GM20431 (cell line): ENCODE measurements around the gene SLC22A1.
"Not testable (repeated sequence)": the region's sequence is repeated elsewhere in the genome, so short reads cannot be mapped to it uniquely, and the experiment has no call there.

Experiments
- in situ Hi-C: fragments of 300-500 bp; cut with MseI, MboI; formaldehyde crosslinking; loops from one replicate; pipeline ENCODE4 v1.15.0; 2020; ENCODE audit warnings: low sequenced_read_pairs; ENCODE audit not compliant: unreplicated experiment

The SLC22A1 gene

GRCh38 chr6:160162030-160162566, 40.5 kb downstream of the SLC22A1 start:
- in situ Hi-C loops, result no loop called here

DNA sequence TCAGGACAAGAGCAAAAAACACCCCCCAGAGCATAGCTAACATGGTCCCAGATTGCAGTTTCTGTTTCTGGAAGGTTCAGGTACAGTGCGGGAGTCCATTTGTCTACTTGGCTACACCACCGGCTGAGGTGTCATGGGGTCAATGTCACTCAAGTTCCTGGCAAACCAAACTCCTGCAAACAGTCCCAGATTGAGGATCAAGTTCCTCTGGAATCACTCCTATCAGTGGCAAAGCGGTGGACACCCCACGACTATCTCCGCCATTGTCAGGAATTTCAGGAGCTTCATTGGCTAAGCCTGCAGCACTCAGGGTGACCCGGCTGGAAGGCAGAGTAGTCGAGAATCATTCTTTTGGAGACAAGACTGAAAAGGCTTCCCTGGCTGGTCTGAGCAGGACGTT, 41.8 kb downstream of the SLC22A1 start:
- in situ Hi-C loops, result no loop called here

DNA sequence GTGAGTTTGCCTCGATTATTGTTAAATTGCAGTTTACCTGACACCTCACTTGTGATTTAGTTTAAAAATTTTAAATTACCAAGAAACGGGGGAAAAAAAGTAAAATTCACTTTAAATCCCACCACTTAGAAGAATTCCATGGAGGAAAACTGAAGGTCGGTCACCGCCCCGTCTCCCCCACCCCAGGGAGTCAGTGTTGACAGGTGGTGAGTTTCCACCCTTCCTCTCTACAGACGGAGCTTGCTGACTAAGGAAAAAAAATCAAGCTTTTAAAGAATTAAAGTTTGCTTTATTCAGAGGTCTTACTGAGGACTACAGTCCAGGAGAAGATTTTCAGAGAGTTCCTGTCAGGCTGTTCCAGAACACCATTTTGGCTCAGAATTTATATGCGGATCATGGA, 42.3 kb downstream of the SLC22A1 start:
- in situ Hi-C loops, result no loop called here

DNA sequence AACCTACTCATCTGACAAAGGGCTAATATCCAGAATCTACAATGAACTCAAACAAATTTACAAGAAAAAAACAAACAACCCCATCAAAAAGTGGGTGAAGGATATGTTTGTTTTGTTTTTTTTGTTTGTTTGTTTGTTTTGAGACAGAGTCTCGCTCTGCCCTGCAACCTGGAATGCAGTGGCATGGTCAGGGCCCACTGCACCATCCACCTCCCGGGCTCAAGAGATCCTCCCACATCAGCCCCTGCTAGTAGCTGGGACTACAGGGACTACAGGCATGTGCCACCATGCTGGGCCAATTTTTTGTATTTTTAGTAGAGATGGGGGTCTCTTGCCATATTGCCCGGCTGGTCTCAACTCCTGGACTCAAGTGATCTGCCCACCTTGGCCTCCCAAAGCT, 44.3 kb downstream of the SLC22A1 start:
- in situ Hi-C loops, result not testable (repeated sequence)

DNA sequence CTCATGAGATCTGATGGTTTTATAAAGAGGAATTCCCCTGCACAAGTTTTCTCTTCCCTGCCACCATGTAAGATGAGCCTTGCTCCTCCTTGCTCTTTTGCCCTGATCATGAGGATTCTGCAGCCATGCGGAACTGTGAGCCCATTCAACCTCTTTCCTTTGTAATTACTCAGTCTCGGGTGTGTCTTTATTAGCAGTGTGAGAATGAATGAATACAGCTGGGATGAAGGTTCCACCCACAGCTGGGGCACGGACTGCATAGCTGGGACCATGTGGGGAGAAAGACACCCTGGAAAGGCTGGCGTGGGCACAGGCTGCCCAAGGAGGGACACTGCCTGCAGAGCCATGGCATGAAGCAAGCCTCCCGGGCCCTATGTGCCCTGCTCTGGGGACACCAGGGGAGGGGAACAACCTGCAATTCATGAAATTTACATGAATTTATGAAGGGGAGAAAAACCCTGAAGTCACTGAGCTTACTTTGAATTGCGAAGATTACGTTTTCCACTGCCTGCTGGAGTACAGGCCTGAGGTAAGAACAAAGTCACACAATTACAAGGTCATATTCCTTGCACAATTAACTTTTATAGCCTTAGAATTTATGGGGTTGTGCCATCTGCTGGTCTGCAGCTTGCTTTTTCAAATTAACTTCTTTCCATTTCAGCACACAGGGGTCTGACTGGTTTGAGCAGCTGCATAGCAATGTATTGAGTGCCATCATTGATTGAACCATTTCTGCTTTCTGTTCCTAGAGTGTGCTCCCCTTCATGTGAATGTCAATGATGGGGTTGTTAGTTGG, 46.2 kb downstream of the SLC22A1 start:
- in situ Hi-C loops, result no loop called here

- in situ Hi-C loops, result no loop called here
Measured at GRCh38 chr6:160170018-160170680, 48.5 kb downstream of the SLC22A1 start.

DNA sequence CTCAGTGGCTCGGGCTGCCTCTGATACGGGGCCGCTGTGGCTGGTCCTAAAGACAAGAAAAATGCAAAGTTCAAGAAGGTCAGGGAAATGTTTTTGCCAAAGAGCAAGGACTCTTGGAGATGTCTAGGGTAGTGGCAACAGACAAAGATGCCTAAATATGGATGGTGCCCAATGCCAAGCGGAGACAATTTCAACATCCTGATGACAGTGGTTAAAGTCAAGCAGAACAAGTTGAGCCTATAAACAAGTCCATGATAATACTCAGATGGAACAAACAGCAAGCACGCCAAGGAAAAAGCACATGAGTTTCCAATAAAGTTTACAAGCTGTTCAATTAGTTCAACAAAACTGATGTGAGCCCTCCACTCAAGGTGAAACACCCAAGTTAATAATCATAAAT, 51.1 kb downstream of the SLC22A1 start:
- in situ Hi-C loops, result no loop called here

- in situ Hi-C loops, result no loop called here
Measured at GRCh38 chr6:160173806-160174527, 52.4 kb downstream of the SLC22A1 start.

- in situ Hi-C loops, result no loop called here
Measured at GRCh38 chr6:160174681-160175080, 53.1 kb downstream of the SLC22A1 start.

DNA sequence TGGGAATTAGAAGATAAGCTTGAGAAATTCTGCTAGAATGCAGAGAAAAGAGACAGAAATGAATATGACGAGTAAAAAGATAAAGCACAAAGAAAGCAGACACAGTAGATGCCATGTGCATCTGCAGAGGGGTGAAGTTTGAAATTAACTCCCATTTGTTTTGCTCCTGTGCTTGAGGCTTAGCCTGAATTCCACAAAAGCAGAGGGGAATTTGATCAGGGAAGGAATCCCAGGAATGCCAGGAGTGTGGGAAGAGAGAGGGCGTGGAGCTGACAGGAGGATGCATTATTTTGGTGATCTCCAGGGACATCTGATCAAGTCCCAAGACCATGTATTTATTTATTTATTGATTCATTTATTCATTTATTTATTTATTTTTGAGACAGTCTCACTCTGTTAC, 55.6 kb downstream of the SLC22A1 start:
- in situ Hi-C loops, result no loop called here

DNA sequence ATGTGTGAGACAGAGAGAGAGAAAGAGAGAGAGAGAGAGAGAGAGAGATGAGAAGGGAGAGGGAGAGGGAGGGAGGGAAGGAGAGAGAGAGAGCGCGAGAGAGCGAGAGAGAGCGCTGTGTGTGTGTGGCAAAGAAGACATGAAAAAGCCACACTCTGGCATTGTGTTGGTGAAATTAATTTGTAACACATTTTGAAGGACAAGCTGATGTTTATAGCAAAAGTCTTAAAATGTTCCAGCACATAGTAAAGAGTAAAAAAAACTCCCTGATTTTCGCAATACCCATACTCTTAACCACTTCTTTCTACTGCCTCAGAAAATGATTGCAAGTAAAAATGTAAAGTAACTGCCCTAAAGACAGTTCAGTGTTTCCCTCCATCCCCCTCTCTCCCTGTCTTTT, 56.7 kb downstream of the SLC22A1 start:
- in situ Hi-C loops, result no loop called here

DNA sequence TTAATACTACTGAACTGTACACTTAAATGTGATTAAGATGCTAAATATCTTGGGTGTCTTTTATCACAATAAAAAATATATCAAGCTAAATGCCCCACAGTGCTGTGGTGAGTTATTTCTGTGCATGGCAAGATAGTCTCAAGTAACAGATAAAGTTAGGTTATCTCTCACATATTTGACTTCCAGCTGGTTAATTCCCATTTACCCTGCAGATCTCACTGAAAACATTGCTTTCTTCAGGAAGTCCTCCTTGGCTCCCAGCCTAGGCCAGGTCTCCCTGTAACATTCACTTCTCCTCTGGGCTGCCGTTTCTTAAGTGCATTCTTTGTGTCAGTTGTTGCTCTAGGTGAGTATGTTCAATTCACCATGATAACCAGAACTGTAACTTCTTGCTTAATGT, 59.1 kb downstream of the SLC22A1 start:
- in situ Hi-C loops, result no loop called here

- in situ Hi-C loops, result no loop called here
Measured at GRCh38 chr6:160188773-160189172, 67.2 kb downstream of the SLC22A1 start.

- in situ Hi-C loops, result no loop called here
Measured at GRCh38 chr6:160190081-160190480, 68.5 kb downstream of the SLC22A1 start.

DNA sequence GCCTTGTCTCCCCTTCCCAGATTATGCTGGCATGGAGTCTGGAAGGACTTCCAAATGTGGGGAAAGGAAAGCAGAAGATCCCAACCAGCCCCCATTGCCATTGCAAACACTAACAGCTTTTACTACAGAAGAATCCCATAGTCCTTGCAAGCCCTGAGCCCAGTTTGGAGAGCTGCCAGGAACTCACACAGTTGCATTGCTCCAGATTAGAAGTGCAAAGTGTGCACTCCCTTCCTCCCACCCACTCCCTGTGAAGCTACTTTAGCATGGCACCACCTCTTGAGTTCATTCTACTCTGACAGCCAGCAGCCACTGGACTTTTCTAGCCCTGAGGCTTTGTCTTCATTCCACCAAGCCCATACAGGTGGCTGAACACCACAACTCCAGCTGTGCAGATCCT, 69.4 kb downstream of the SLC22A1 start:
- in situ Hi-C loops, result no loop called here

- in situ Hi-C loops, result no loop called here
Measured at GRCh38 chr6:160192840-160193239, 71.2 kb downstream of the SLC22A1 start.

DNA sequence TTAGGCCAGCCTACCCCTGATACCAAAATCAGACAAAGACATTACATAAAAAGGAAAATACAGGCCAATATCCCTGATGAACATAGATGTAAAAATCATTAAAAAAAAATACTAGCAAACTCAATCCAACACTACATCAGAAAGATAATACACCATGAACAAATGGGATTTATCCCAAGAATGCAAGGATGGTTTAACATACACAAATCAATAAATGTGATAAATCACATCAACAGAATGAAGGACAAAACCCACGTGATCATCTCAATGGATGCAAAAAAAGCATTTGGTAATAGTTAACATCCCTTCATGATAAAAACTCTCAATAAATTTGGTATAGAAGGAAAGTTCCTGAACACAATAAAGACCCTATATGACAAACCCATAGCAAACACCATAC, 73.2 kb downstream of the SLC22A1 start:
- in situ Hi-C loops, result no loop called here

GRCh38 chr6:160197662-160198061, 76.0 kb downstream of the SLC22A1 start:
- in situ Hi-C loops, result no loop called here

DNA sequence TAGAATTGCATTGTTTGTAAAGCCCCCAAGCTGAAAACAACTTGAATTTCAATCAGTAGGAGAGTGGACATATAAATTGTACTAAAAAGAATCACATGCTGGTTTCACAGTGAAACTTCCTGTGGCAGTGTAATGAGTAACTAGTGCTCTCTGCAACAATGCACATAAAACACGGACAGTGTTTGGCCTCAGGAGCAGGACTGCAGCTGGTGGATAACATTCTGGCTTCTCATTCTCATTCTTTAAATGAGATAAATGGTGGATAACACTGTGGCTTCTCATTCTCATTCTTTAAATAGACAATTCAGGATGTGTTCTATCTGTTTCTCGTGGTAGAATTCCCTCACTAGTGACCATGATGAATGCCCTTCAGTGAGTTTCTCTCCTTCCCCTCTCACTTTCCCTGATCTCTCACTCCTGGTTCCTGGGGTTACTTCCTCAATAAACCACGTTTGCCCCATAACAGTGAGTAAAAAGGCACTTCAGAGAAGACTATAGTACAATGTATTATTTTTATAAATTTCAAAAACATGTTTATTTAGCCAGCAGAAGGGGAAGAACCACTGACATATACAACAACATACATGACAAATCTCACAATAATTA, 77.1 kb downstream of the SLC22A1 start:
- in situ Hi-C loops, result no loop called here

- in situ Hi-C loops, result no loop called here
Measured at GRCh38 chr6:160201061-160201460, 79.4 kb downstream of the SLC22A1 start.
